DMS79 treated with DMSO at 0.1 percent for 48 hours (cell line): ENCODE measurements around the gene KRTAP3-1.
"Not testable (repeated sequence)": the region's sequence is repeated elsewhere in the genome, so short reads cannot be mapped to it uniquely, and the experiment has no call there.

Experiments used
- DNase-seq: peaks from one replicate; lab custom pipeline; 2025; lab: John Stamatoyannopoulos, UW

The KRTAP3-1 gene

DNA sequence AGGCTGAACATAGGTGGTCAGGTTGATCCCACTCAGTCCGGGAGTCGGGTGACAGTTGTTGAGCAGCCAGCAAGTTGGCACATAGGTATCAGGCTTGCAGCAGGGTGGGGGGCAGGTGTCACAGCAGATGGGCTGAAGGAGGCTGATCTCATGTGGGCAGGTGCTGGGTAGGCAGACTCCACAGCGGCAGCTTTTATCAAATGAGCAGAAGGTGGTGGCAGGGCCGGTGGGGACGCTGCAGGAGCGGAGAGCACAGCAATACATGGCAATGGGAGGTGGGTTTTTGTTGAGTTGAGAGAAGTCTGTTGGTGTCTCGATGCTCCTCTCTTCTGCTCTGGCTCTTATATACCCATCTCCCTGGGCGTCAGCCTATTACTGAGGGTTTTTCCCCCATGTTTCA lies at the start of gene KRTAP3-1:
Gene KRTAP3-1, minus strand, starts transcription at position 318 of the 400 bp plus-strand sequence. Its CDS starts 54 bp downstream, at position 264.
- no peak for DNase-seq

DNA sequence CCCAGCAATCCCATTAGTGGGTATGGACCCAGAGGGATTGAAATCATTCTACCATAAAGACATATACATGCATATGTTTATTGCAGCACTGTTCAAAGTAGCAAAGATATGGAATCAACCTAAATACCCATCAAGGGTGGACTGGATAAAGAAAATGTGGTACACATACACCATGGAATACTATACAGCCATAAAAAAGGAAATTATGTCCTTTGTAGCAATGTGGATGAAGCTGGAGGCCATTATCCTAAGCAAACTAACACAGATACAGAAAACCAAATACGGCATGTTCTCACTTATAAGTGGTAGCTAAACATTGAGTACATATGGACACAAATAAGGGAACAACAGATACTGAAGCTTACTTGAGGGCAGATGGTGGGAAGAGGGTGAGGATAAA lies 48.6 kb upstream of the KRTAP3-1 start:
- DNase-seq: no peak

DNA sequence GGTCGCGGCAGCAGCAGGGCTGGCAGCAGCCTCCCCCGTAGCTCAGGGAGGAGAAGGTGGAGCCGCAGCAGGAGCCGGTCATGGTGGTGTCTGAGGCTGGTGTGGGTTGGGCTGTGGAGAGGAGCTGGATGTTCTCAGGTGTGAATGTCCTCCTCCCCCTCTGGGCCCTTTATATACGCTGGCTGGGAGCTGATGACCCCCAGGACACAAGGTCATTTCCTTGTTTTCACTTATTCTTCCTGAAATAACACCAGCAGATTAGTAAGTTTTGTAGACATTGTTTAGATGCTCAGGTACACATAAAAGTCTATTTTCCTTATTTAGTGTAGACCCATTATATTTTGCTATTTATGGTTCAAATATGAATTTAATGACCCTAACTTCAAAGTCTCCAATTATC lies 46.2 kb upstream of the KRTAP3-1 start, which contains the start of gene KRTAP2-2:
Gene KRTAP2-2, minus strand, starts transcription at position 101 of the 400 bp plus-strand sequence. Its CDS starts 19 bp downstream, at position 82.
- not testable (repeated sequence) for DNase-seq

DNA sequence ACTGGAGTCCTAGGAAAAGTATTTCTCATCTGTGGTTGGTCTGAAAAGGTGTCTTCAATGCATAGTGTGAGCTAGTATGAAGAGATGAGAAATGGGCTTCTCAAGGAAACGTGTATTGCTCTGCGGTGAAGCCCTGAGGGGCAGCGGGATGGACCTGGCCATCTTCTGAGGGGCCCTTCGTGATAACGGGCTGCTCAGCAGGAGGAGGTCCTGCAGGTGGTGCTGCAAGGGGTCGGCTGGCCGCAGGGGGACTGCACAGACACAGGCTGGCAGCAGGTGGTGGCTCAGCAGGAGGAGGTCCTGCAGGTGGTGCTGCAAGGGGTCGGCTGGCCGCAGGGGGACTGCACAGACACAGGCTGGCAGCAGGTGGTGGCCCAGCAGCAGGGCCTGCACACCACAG lies 45.6 kb upstream of the KRTAP3-1 start:
- DNase-seq: not testable (repeated sequence)

DNA sequence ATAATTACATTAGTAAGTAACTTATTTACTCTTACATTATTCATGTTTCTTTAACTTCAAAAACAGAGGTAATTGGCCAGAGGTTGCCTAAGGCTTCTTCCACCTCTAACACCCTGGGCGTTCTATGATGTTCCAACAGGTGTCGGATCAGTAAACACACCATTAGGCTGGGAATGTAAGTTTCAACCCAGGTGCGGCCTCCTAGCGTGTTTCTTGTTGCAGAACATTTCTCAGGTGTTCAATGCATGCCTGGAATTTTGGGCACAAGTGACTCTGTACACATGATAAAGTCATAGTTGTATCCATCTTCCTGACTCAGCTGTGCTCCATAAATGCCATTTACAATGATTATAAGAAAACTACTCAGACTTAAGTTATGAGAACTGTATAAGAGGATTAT lies 45.1 kb upstream of the KRTAP3-1 start:
- no peak for DNase-seq

DNA sequence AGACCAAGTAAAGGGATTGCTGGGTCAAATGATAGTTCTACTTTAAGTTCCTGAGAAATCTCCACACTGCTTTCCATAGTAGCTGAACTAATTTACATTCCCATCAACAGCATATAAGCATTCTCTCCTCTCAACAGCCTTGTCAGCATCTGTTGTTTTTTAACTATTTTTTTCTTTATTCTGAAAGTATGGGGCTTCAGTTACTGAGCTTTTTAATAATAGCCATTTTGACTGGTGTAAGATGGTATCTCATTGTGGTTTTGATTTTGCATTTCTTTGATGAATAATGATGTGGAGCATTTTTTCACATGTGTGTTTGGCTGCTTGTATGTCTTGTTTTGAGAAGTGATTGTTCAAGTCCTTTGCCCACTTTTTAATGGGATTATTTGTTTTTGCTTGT lies 43.6 kb upstream of the KRTAP3-1 start:
- DNase-seq: no peak

DNA sequence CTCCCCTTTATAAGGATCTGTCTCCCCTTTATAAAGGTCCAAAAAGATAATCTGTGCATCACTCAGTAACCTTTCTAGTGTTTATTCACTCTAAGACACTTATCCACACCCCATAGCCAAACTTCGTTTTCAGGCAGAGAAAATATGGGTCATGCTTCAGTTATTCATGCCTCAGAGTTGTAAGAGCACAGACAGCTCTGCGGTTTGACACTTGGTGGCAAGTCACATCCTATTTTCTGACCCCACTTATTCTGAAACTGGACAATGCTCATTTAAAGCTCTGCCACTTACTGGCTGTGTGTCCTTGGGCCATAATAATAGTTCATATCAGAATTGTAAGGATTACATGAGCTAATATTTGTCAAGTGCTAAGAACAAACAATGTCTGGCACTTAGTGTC lies 40.2 kb upstream of the KRTAP3-1 start:
- DNase-seq: no peak

DNA sequence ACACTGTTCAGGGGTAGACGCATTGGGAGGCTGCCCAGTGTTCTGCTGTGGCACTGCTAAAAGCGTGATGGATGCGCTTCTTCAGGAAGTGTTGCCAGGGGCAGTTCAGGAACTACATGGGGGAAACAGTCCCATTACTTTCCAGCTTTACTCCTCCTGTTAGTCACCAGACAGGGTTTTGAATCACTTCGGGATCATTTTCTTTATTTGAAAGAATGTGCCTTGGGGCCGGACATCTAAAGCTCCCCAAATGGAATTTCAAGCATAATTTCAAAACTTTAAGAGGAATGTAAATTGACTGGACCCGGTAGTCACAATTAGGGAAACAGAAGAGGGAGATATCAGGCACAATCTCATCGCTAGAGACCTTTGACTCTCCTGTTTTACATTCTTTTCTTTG lies 39.5 kb upstream of the KRTAP3-1 start:
- DNase-seq: no peak

DNA sequence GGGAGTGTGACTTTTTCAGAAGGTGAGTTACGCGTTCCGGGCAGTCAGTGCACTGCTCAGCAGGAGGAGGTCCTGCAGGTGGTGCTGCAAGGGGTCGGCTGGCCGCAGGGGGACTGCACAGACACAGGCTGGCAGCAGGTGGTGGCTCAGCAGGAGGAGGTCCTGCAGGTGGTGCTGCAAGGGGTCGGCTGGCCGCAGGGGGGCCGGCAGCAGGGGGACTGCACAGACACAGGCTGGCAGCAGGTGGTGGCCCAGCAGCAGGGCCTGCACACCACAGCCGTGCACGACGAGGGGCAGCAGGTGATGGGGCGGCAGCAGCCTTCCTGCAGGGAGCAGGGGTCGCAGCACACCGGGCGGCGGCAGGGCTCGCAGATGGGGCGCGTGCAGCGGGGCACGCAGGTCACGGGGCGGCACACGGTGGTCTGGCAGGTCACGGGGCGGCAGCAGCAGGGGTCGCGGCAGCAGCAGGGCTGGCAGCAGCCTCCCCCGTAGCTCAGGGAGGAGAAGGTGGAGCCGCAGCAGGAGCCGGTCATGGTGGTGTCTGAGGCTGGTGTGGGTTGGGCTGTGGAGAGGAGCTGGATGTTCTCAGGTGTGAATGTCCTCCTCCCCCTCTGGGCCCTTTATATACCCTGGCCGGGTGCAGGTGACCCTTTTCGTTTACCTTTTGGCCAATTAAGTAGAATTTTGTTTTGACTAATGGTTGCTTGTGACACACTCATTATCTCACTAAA lies 38.0 kb upstream of the KRTAP3-1 start, which contains the start of gene KRTAP2-1:
Gene KRTAP2-1, minus strand, starts transcription at position 582 of the 731 bp plus-strand sequence. Its CDS starts 49 bp downstream, at position 533.
- DNase-seq: not testable (repeated sequence)

DNA sequence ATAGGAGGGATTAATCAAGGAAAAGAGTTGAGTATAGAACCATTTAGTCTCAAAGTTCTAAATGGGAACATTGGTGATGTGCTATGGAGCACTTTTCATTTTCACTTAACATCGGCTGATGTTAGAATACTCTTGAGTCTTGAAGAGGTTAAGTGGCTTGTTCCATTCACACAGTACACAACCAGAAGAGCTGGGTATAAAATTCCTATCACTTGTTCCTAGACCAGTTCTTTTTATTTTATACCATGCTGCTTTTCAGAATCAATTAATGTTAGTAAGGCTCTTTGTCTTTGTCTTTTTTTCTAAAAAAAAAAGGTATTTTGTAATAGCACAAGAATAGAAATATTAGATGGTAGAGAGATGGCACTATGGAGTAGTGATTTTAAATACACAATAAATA lies 34.0 kb upstream of the KRTAP3-1 start:
- no peak for DNase-seq

DNA sequence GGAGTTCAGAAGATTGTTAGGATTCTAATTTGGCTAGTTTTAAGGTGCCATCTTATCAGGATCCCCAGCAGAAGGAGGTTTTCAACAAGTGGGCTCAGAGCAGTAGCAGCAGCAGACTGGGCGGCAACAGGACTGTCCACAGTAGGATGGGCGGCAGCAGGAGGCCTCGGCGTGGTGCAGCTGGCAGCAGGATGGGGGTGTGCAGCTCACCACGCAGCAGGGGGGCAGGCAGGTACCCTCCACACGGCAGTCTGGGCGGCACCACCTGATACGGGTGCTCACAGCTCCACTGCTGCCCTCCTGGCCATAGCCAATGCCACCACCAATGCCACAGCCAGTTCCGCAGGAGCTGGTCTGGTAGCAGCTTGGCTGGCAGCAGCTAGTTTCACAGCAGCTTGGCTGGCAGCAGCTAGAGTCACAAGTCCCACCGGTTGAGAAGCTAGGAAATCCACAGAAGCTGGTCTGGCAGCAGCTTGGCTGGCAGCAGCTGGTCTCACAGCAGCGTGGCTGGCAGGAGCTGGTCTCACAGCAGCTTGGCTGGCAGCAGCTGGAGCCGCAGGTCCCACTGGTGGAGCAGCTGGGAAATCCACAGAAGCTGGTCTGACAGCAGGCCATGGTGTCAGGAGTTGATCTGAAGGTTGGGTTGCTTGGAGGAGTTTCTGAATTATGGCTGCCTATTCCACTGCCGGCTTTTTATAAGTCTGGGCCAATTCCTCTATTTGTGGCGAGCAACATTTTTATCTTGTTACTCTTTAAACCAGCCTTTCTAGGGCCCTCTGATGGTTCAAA lies 32.0 kb upstream of the KRTAP3-1 start, which contains the start of gene KRTAP1-1:
Gene KRTAP1-1, minus strand, starts transcription at position 668 of the 789 bp plus-strand sequence. Its CDS starts 53 bp downstream, at position 615.
- DNase-seq: not testable (repeated sequence)

DNA sequence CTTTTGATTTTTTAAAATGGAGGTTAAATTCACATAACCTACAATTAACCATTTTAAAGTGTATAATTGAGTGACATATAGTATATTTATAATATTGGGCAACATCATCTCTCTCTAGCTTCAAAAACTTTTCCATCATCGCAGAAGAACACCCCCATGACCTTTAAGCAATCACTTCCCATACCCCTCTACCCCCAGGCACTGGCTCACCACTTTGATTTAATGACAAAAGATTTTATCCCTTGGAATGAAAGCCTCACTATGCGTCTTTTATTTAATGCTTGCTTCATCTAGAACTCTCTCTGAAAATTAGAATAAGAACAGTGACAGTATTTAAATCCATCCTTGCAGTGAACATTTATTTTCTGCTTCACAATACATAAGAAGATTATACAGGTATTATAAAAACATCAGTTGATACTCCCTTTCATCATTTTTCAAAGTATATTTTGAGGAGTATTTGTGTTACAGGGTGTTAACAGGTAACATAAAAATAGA lies 29.0 kb upstream of the KRTAP3-1 start:
- no peak for DNase-seq

DNA sequence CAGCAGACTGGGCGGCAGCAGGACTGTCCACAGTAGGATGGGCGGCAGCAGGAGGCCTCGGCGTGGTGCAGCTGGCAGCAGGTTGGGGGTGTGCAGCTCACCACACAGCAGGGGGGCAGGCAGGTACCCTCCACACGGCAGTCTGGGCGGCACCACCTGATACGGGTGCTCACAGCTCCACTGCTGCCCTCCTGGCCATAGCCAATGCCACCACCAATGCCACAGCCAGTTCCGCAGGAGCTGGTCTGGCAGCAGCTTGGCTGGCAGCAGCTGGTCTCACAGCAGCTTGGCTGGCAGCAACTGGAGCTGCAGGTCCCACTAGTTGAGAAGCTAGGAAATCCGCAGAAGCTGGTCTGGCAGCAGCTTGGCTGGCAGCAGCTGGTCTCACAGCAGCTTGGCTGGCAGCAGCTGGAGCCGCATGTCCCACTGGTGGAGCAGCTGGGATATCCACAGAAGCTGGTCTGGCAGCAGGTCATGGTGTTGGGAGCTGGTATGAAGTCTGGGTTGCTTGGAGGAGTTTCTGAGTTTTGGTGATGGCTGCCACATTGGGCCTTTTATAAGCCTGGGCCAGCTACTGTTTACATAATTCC lies 25.5 kb upstream of the KRTAP3-1 start, which contains the start of gene KRTAP1-3:
Gene KRTAP1-3, minus strand, starts transcription at position 529 of the 590 bp plus-strand sequence. Its CDS starts 53 bp downstream, at position 476.
- DNase-seq: not testable (repeated sequence)

DNA sequence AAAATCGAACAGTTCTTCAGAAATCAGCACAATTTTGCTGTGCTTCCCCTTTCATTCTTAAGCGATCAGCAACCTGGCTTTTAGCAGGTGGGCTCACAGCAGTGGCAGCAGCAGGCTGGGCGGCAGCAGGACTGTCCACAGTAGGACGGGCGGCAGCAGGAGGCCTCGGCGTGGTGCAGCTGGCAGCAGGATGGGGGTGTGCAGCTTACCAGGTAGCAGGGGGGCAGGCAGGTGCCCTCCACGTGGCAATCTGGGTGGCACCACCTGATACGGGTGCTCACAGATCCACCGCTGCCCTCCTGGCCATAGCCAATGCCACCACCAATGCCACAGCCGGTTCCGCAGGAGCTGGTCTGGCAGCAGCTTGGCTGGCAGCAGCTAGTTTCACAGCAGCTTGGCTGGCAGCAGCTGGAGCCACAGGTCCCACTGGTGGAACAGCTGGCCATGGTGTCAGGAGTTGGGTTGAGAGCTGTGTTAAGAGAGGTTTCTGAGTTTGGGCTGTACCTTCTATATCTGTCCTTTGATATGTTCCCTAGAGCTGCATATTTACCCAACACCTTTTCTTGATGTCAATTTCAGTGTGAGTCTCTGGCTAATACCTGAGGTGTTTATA lies 20.8 kb upstream of the KRTAP3-1 start, which contains the start of gene KRTAP1-4:
Gene KRTAP1-4, minus strand, starts transcription at position 563 of the 613 bp plus-strand sequence. Its CDS starts 117 bp downstream, at position 446.
- DNase-seq: no peak

DNA sequence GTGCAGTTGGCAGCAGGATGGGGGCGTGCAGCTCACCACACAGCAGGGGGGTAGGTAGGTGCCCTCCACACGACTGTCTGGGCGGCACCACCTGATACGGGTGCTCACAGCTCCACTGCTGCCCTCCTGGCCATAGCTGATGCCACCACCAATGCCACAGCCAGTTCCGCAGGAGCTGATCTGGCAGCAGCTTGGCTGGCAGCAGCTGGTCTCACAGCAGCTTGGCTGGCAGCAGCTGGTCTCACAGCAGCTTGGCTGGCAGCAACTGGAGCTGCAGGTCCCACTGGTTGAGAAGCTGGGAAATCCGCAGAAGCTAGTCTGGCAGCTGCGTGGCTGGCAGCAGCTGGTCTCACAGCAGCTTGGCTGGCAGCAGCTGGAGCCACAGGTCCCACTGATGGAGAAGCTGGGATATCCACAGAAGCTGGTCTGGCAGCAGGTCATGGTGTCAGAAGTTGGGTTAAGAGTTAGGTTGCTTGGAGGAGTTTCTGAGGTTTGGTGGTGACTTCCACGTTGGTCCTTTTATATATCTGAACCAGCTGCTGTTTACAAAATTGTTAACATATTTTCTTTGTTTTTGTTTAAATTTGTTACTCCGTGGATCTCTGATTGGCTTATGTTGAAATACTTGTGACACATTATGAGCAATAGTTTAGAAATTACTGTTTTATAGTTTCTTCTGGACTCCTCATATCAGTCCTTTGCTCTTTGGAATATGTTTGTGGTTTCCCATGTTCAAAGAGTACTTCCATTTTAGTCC lies 18.0 kb upstream of the KRTAP3-1 start, which contains the start of gene KRTAP1-5:
Gene KRTAP1-5, minus strand, starts transcription at position 494 of the 757 bp plus-strand sequence. Its CDS starts 53 bp downstream, at position 441.
- no peak for DNase-seq

DNA sequence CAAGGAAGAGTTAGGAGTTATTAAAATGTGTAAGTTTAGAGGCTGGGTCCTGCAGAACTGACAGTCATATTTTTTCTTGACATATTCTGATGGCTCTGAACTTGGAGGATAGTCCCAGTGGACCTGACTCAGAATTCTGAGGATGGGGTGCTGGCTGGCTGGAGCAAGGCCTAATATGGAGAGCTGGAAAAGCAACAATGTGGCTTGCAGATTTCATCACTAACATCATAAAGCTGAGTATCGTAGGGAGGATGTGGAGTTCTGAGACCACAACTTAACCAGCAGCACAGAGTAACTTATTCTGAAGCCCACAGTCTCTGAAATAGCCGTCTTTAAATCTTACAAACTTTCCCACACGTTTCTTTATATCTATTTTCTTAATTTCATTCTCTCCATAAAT lies 15.8 kb upstream of the KRTAP3-1 start:
- DNase-seq: no peak

DNA sequence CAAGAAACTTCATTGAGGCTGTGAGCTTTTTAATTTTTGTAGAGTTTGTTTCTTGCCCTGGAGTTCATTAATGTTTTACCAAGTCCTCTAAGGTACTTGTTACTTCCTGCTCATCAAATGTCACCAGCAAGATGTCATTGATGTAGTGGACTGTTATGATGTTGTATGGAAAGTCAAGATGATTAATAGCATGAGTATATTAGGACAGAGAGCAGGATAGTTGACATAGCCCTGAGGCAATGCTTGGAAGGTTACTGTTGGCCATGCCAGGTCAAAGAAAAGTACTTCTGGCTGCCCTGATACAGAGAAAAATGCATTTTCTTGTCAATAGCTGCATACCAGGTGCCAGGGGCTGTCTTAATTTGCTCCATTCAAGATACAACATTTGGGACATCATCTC lies 11.4 kb upstream of the KRTAP3-1 start:
- DNase-seq: no peak

DNA sequence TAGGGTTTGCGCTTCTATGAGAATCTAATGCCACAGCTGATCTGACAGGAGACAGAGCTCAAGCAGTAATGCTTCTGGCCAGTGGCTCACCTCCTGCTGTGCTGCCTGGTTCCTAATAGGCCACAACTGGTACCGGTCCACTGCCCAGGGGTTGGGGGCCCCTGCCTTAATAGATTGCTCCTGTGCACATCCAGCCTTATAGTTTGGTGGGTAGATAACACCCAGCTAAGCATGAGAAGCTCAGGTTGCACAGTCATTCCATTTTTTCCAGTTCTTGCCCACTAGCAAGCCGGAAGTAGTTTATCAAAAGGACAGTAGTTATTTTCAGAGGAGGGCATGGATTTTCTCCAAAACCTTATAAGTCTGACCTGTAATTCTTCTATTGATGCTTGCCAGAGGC lies 10.5 kb upstream of the KRTAP3-1 start:
- no peak for DNase-seq

DNA sequence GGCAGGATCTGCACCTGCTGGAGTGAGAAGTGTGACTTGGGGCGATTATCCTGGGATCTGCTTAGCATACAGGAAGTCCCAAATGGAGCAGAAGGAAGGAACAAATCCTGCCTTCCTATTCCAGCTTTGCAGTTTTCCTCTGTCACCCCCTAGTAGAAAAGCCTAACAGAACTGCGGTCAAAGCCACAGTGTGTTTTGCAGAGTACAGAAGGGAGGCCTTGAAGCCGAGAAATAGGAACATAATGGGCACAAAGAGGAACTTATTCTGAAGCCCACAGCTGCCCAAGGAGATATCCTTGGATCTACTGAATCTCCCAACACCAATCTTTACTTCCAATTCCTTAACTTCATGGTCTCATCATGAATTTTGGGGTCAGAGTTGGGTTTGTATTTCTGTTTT lies 9.6 kb upstream of the KRTAP3-1 start:
- DNase-seq: no peak

DNA sequence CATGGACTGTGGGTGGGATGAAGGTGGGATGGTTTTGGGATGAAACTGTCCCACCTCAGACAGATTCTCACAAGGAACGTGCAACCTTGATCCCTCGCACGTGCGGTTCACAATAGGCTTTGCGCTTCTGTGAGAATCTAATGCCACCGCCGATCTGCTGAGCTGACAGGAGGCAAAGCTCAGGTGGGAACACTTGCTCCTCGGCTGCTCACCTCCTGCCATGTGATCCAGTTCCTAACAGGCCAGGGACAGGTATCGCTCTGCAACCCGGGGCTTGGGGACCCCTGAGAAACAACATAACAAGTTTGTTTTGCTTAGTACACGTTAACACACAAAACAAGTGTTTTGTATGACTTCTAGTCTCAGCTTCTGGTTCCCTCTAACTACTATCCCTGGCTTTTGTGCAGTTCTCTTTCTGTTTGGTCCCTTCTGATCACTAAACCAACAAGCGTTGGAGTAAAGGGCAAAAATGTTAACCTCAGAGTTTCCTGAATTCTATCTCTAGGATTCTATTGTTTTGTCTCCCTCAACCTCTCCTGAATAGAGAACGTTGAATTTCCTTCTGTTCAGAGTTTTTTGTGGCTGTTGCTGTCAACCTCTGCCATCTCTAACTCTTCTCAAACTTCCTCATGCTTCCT lies 7.8 kb upstream of the KRTAP3-1 start:
- no peak for DNase-seq
